Stimulated activated naive B cell treated with anti-CD40 and anti-IgM and Interleukin-4, amounts not matched to agents 10 μg/mL and 1 μg/mL and 100 μg/mL, for 72 hours (primary cell): ENCODE data around the gene SERPINI2.
"Not testable (repeated sequence)": the region's sequence is repeated elsewhere in the genome, so short reads cannot be mapped to it uniquely, and the experiment has no call there.

Experiments
- ATAC-seq, 2 donors: fragments of 150-1000 bp; cut with Tn5 transposase; replicated peaks; 2 replicates each; pipeline ENCODE4 v1.10.0; 2021; ENCODE audit warnings: moderate library complexity in 1 of 2
- DNase-seq: peaks from one replicate; pipeline ENCODE4 v3.0.0; 2021
- H3K27ac Mint-ChIP-seq: one replicate; pipeline ENCODE4 v1.8.0; 2022; ENCODE audit warnings: mild to moderate bottlenecking, mixed read lengths
- H3K27me3 Mint-ChIP-seq, 2 donors: one replicate each; pipeline ENCODE4 v1.8.0; 2022; ENCODE audit warnings: mixed read lengths in 2 of 2
- H3K36me3 Mint-ChIP-seq, 2 donors: one replicate each; pipeline ENCODE4 v1.8.0; 2022; ENCODE audit warnings: mixed read lengths in 2 of 2, mild to moderate bottlenecking in 1 of 2
- H3K4me1 Mint-ChIP-seq, 2 donors: one replicate each; pipeline ENCODE4 v1.8.0; 2022; ENCODE audit warnings: mixed read lengths in 2 of 2, mild to moderate bottlenecking in 1 of 2
- H3K4me3 Mint-ChIP-seq, 2 donors: one replicate each; pipeline ENCODE4 v1.8.0; 2022; ENCODE audit warnings: mild to moderate bottlenecking in 2 of 2, mixed read lengths in 2 of 2, moderate library complexity in 1 of 2
- H3K9me3 Mint-ChIP-seq, 2 donors: one replicate each; pipeline ENCODE4 v1.8.0; 2022; ENCODE audit warnings: mixed read lengths in 2 of 2, mild to moderate bottlenecking in 1 of 2

The SERPINI2 gene

DNA sequence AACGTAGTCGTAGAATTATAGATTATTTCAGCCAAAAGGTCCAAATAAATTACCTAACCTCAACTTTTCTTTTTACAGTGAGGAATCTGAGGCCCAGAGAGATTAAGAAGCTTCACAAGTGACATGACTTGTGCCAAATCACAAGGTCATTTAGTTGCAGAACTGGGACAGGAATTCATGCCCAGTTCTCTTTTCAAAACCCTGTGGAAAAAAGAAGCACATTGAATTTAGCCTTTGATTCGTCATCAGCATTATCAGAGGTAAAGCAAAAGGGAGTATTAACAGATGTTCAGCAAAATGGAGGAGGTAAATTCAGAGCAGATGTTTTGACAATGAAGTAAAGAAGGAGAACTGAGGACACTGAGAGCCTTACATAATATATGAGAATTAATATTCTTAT lies 4.5 kb downstream of the SERPINI2 start:
- Mint-ChIP-seq H3K4me3 (no peak overlapping the region), H3K27me3 (no peaks in the 10 kb centered on the region), H3K4me1 (no peaks in the 10 kb centered on the region), H3K9me3 (no peaks in the 10 kb centered on the region), H3K36me3 (no peaks in the 10 kb centered on the region), H3K27ac (no peak overlapping the region)
- no peak for DNase-seq
- ATAC-seq = no peak

- Mint-ChIP-seq H3K9me3 (no peaks in the 10 kb centered on the region), H3K27ac (no peak overlapping the region), H3K27me3 (no peaks in the 10 kb centered on the region), H3K4me3 (no peak overlapping the region), H3K4me1 (no peaks in the 10 kb centered on the region), H3K36me3 (no peaks in the 10 kb centered on the region)
- DNase-seq (no peak), ATAC-seq (no peak)
Measured at GRCh38 chr3:167467848-167468611, 5.8 kb downstream of the SERPINI2 start.

DNA sequence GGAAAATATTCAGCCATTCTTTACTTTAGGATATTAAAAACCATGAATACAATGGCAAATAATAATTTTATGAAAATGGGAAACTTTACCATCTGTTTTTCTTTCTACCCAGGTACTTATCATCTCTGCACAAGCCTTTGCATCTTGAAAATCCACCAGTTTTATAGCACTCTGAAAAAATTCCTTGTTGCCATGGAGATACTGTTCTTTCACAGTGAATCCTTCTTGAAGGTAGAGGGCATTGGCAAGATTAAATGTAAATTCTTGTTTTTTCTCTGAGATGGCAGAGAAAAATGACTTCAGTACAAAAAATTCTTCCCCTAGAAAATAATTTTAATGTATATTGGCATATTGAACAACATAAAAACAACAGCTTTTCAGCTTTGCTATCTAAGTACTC lies 6.9 kb downstream of the SERPINI2 start:
- Mint-ChIP-seq H3K36me3 (no peaks in the 10 kb centered on the region), H3K4me1 (no peaks in the 10 kb centered on the region), H3K4me3 (no peak overlapping the region), H3K27ac (no peak overlapping the region), H3K9me3 (no peaks in the 10 kb centered on the region), H3K27me3 (no peaks in the 10 kb centered on the region)
- ATAC-seq (no peak), DNase-seq (no peak)

DNA sequence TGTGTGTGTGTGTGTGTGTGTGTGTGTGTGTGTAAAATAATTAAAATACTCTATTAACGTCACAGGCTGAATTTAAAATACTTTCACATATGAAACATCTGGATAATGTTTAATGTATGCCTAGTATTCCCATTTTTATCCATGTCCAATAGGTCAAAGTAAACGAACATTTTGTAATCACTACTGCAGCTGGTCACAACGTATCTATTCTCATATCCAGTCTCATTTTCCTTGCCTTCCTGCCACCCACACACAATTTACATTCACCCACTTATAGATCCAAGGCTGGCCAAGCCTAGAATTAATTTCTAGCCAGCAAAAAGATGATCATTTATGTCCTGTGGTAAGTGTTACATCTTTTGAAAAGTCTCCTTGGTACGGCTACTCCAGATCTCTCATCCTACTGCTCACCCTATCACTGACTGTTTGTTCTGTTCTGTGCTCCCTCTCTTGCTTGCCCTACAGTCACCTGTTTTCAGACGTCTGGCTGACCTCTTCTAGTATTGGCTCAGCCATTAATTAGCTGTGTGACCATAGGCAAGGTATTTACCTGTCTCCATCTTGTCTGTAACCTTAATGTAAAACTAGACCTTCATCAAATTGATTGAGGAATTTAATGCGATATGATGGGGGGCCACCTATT lies 17.6 kb downstream of the SERPINI2 start:
- H3K4me1 Mint-ChIP-seq = no peaks in the 10 kb centered on the region
- ATAC-seq = no peak
- H3K27ac Mint-ChIP-seq = no peak overlapping the region
- no peak for DNase-seq
- no peaks in the 10 kb centered on the region for H3K9me3 Mint-ChIP-seq
- H3K27me3 Mint-ChIP-seq = no peaks in the 10 kb centered on the region
- no peak overlapping the region for H3K4me3 Mint-ChIP-seq
- H3K36me3 Mint-ChIP-seq = no peaks in the 10 kb centered on the region

DNA sequence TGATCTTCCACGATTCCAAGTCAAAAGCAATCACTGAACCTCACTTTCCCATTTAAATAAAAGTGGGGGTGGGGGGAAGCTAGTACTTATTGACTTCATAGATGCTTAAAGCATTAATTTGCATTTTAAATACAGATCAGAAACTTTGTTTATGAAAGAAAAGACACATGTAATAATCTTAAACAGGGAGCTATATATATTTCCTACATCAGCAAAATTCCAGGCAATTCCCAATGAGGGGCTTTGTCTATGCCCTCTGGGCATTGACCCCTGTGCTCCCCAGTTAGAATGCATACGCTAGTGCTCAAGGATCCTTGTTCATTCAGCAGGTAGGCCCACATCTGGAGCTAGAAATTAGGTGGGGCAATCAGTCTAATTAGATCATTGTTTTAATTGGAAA lies 20.0 kb downstream of the SERPINI2 start:
- Mint-ChIP-seq H3K27me3 (no peaks in the 10 kb centered on the region), H3K4me1 (peaks cover 3 to 6% of the 10 kb centered on the region in 2 donors), H3K36me3 (no peaks in the 10 kb centered on the region), H3K27ac (no peak overlapping the region), H3K4me3 (no peak overlapping the region), H3K9me3 (no peaks in the 10 kb centered on the region)
- ATAC-seq = no peak
- DNase-seq = no peak

GRCh38 chr3:167451282-167451681 lies 22.6 kb downstream of the SERPINI2 start:
- no peak for DNase-seq
- Mint-ChIP-seq H3K4me3 (no peak overlapping the region), H3K4me1 (peaks cover 3 to 6% of the 10 kb centered on the region in 2 donors), H3K9me3 (no peaks in the 10 kb centered on the region), H3K36me3 (no peaks in the 10 kb centered on the region), H3K27ac (no peak overlapping the region), H3K27me3 (no peaks in the 10 kb centered on the region)
- ATAC-seq = no peak

GRCh38 chr3:167450675-167451074 lies 23.2 kb downstream of the SERPINI2 start:
- no peak for ATAC-seq
- Mint-ChIP-seq H3K9me3 (no peaks in the 10 kb centered on the region), H3K27ac (no peak overlapping the region), H3K36me3 (no peaks in the 10 kb centered on the region), H3K4me1 (peaks cover 3 to 6% of the 10 kb centered on the region in 2 donors), H3K27me3 (no peaks in the 10 kb centered on the region), H3K4me3 (no peak overlapping the region)
- no peak for DNase-seq

DNA sequence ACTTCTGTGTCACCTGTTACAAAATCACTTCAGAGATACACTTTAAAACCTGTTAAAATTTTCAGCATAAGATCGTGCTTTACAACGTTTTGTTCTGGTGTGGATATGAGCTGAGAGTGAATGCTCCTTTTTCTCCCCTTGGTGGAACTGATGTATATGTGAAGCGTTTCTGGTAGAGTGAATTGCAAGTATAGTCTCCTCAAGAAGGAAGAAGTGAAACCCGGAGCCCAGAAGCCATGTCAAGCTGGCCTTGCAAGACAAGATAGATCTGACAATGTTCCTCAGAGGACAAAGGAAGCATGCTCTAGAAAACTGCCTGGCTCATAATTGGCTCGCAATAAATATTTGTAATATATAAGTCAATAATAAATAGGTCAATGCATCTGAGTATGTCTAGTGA lies 23.6 kb downstream of the SERPINI2 start:
- Mint-ChIP-seq H3K27me3 (no peaks in the 10 kb centered on the region), H3K27ac (no peak overlapping the region), H3K4me1 (peaks cover 3 to 6% of the 10 kb centered on the region in 2 donors), H3K4me3 (no peak overlapping the region), H3K36me3 (no peaks in the 10 kb centered on the region), H3K9me3 (no peaks in the 10 kb centered on the region)
- ATAC-seq = peak; percentile 85 to 92
- DNase-seq = no peak

GRCh38 chr3:167445491-167445890 lies 28.4 kb downstream of the SERPINI2 start:
- H3K9me3 Mint-ChIP-seq = no peaks in the 10 kb centered on the region

GRCh38 chr3:167441256-167441655 lies 32.6 kb downstream of the SERPINI2 start:
- H3K27me3 Mint-ChIP-seq = no peaks in the 10 kb centered on the region
- H3K4me3 Mint-ChIP-seq = no peak overlapping the region

More at GRCh38 chr3:167445491-167445890, 28.4 kb downstream of the SERPINI2 start:
- Mint-ChIP-seq H3K4me1 (peaks cover 3 to 6% of the 10 kb centered on the region in 2 donors), H3K4me3 (no peak overlapping the region), H3K27ac (no peak overlapping the region), H3K27me3 (no peaks in the 10 kb centered on the region), H3K36me3 (no peaks in the 10 kb centered on the region)
- DNase-seq (no peak), ATAC-seq (no peak)

DNA sequence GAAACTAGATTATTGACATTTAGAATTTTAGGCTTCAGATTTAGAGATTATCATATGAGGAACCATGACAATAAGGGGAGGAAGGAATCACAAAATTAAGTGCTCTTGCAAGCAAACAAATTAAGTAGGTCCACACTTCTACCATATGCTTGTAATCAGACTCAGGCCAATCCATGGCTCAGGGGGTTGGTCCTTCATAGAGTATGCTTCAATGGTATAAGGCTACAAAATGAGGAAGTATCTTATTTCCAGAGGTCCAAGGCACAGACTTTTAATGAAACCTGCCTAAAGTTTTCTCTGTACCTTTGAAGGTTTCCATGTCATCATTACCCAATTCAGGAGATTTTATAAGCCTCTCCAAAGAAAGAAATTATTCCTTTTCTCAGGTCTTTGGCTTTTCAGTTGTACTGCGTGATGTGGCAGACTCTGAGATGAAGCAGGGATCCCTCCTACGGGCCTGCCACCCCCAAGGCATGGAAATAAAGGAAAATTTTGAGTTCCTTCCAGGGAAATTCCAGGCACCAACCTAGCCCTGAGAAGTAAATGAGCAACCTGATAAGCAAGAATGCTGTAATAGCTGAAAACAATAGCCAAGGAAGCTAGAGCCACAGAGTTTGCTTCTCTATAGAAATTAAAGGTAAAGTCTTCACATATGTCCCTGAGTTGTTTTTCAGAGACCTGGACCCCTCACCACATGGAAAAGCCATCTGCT lies 36.3 kb downstream of the SERPINI2 start:
- Mint-ChIP-seq H3K4me1 (no peaks in the 10 kb centered on the region), H3K9me3 (no peaks in the 10 kb centered on the region), H3K4me3 (no peak overlapping the region), H3K27ac (no peak overlapping the region), H3K27me3 (no peaks in the 10 kb centered on the region), H3K36me3 (no peaks in the 10 kb centered on the region)
- ATAC-seq = no peak
- DNase-seq = no peak

More at GRCh38 chr3:167441256-167441655, 32.6 kb downstream of the SERPINI2 start:
- H3K4me1 Mint-ChIP-seq = no peaks in the 10 kb centered on the region
- no peak overlapping the region for H3K27ac Mint-ChIP-seq
- no peak for DNase-seq
- no peaks in the 10 kb centered on the region for H3K36me3 Mint-ChIP-seq
- no peak for ATAC-seq
- no peaks in the 10 kb centered on the region for H3K9me3 Mint-ChIP-seq

DNA sequence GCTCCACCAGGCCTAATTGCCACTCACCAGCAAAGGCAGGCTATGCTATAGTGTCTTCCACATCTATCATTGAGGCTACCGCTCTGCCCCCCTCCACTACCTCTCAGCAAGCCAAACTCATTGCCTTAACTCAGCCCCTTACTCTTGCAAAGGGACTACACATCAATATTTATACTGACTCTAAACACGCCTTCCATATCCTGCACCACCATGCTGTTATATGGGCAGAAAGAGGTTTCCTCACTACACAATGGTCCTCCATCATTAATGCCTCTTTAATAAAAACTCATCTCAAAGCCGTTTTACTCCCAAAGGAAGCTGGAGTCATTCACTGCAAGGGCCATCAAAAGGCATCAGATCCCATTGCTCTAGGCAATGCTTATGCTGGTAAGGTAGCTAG lies 46.9 kb downstream of the SERPINI2 start:
- not testable (repeated sequence) for ATAC-seq, H3K27ac Mint-ChIP-seq, DNase-seq, H3K4me1 Mint-ChIP-seq, H3K36me3 Mint-ChIP-seq, H3K9me3 Mint-ChIP-seq, H3K4me3 Mint-ChIP-seq
- peaks cover 8 to 22% of the 10 kb centered on the region in 2 donors for H3K27me3 Mint-ChIP-seq

DNA sequence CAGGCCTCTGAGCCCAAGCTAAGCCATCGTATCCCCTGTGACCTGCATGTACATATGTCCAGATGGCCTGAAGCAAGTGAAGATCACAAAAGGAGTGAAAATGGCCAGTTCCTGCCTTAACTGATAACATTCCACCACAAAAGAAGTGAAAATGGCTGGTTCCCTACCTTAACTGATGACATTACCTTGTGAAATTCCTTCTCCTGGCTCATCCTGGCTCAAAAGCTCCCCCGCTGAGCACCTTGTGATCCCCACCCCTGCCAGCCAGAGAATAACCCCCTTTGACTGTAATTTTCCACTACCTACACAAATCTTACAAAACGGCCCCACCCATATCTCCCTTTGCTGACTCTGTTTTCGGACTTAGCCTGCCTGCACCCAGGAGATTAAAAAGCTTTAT lies 51.4 kb downstream of the SERPINI2 start:
- not testable (repeated sequence) for H3K4me3 Mint-ChIP-seq, ATAC-seq, H3K27ac Mint-ChIP-seq, H3K36me3 Mint-ChIP-seq, H3K9me3 Mint-ChIP-seq, H3K4me1 Mint-ChIP-seq, DNase-seq
- H3K27me3 Mint-ChIP-seq = peaks cover 8 to 17% of the 10 kb centered on the region in 2 donors

DNA sequence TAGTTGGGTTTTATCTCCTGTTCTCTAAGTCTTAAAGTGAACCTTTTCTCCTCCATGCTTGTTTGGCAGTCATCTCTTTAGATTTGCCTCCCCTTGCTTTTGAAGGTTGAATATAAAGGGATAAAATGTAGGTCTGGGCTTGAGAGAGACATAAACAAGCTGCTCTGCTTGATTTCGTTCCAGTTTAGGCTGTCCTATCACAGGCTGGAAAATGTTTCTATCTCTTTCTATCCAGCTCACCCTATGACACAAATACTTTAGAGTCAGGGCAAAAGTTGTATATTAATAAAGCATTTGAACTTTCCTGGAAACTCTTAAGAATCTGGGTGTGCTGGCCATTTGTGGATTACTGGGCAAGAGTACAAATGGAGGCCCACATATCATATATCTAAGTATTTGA lies 64.2 kb downstream of the SERPINI2 start:
- Mint-ChIP-seq H3K27ac (no peak overlapping the region), H3K36me3 (no peaks in the 10 kb centered on the region), H3K4me1 (no peaks in the 10 kb centered on the region), H3K27me3 (no peaks in the 10 kb centered on the region), H3K9me3 (no peaks in the 10 kb centered on the region), H3K4me3 (no peak overlapping the region)
- no peak for DNase-seq
- ATAC-seq = no peak
